GM10266 (cell line): ENCODE results near the gene TCP11L1.

Experiments
- DNase-seq: peaks from one replicate; pipeline ENCODE4 v3.0.0; 2012; ENCODE audit errors: extremely low spot score
- CTCF ChIP-seq: IDR thresholded peaks from 2 replicates; pipeline ENCODE4 v1.5.1; 2012; ENCODE audit warnings: mild to moderate bottlenecking, low read depth; ENCODE audit not compliant: control insufficient read depth, insufficient read depth; ENCODE audit errors: missing control alignments

Gene TCP11L1

GRCh38 chr11:33005175-33005574 lies 34.2 kb upstream of the TCP11L1 start:
- no peak for TF ChIP-seq CTCF
- no peak for DNase-seq

GRCh38 chr11:33006010-33006409 lies 33.4 kb upstream of the TCP11L1 start:
- no peak for DNase-seq
- TF ChIP-seq CTCF, result no peak

- no peak for DNase-seq
- TF ChIP-seq CTCF, result no peak
These were observed 25.6 kb upstream of the TCP11L1 start for GRCh38 chr11:33013755-33014154.

GRCh38 chr11:33015621-33016551 lies 23.5 kb upstream of the TCP11L1 start, which contains the start of gene DEPDC7:
Gene DEPDC7 (plus strand): TSS chr11:33015878. CDS start chr11:33015956, 78 bp downstream.
- TF ChIP-seq CTCF, result no peak

GRCh38 chr11:33016654-33017053 lies 22.7 kb upstream of the TCP11L1 start:
- DNase-seq, result no peak
- no peak for TF ChIP-seq CTCF

More at GRCh38 chr11:33015621-33016551, 23.5 kb upstream of the TCP11L1 start, which contains the start of gene DEPDC7:
- DNase-seq, result peak; percentile 89

GRCh38 chr11:33017478-33017877 lies 21.9 kb upstream of the TCP11L1 start:
- TF ChIP-seq CTCF, result no peak
- no peak for DNase-seq

- no peak for TF ChIP-seq CTCF
- DNase-seq, result no peak
These were observed 21.4 kb upstream of the TCP11L1 start for GRCh38 chr11:33017965-33018364.
